ENCODE results near the gene GOLGA8A.
"Not testable (repeated sequence)": the region's sequence is repeated elsewhere in the genome, so short reads cannot be mapped to it uniquely, and the experiment has no call there.

- TF ChIP-seq JUN (IDR thresholded peaks at IDR 0.05); E2F6 (IDR thresholded peaks at IDR 0.05; ENCODE audit: borderline replicate concordance, low read depth); TFCP2L1 (CRISPR knock-in tag; IDR thresholded peaks at IDR 0.05); USF2 (IDR thresholded peaks at IDR 0.05); CTCF (IDR thresholded peaks at IDR 0.05); CHD4 (IDR thresholded peaks at IDR 0.05; ENCODE audit: borderline replicate concordance); CBX8 (IDR thresholded peaks at IDR 0.05); ATOH8 (CRISPR knock-in tag; IDR thresholded peaks at IDR 0.05; ENCODE audit: low read depth); SMC3 (IDR thresholded peaks at IDR 0.05); RFX5 (IDR thresholded peaks at IDR 0.05); ZNF302 (CRISPR knock-in tag; IDR thresholded peaks at IDR 0.05); RAD21 (conservative IDR thresholded peaks at IDR 0.05 in 1 of 2, IDR thresholded peaks at IDR 0.05 in 1 of 2); PBX3 (IDR thresholded peaks at IDR 0.05): not testable (repeated sequence)
Measured at GRCh38 chr15:34403899-34404298, 33.7 kb downstream of the GOLGA8A start.
